Measurements from ENCODE around the gene FAM120B. TPM values are rescaled to one million over a fixed set of nuclear protein-coding genes. Genes with fewer than 3 reads are reported as not detected.

Gene FAM120B
- total RNA-seq, 3 donors from 2014 or later, result 30.7 to 40.0 (median 38.3) TPM

GRCh38 chr6:170274713-170275560 is 31.6 kb upstream of the FAM120B start:
- Histone ChIP-seq H3K36me3 (ENCODE audit: low read depth) (no peaks in the 10 kb centered on the region), H3K4me3 (no peak overlapping the region), H3K9me3 (no peaks in the 10 kb centered on the region), H3K4me1 (ENCODE audit: low read depth) (no peaks in the 10 kb centered on the region)
- peak in 1 of 3 donors; percentile 22 for DNase-seq
- no peak for ATAC-seq
- intact Hi-C loops (cut with DNase I, micrococcal nuclease), result no loop called here
- no peak for TF ChIP-seq CTCF (IDR thresholded peaks at IDR 0.05)

- no peak for TF ChIP-seq CTCF (IDR thresholded peaks at IDR 0.05)
- Histone ChIP-seq H3K4me3 (no peak overlapping the region), H3K36me3 (ENCODE audit: low read depth) (no peaks in the 10 kb centered on the region), H3K4me1 (ENCODE audit: low read depth) (no peaks in the 10 kb centered on the region), H3K9me3 (no peaks in the 10 kb centered on the region)
- no peak for ATAC-seq
- intact Hi-C loops (cut with DNase I, micrococcal nuclease), result no loop called here
- DNase-seq, result peak in 1 of 3 donors; percentile 41
Measured at GRCh38 chr6:170276369-170277057, 30.0 kb upstream of the FAM120B start.

GRCh38 chr6:170277893-170278742 is 28.4 kb upstream of the FAM120B start:
- no peaks in the 10 kb centered on the region for H3K9me3 ChIP-seq
- ATAC-seq (no peak), DNase-seq (no peak)
- no peak for TF ChIP-seq CTCF (IDR thresholded peaks at IDR 0.05)
- H3K4me1 ChIP-seq (ENCODE audit: low read depth), result no peaks in the 10 kb centered on the region
- no peaks in the 10 kb centered on the region for H3K36me3 ChIP-seq (ENCODE audit: low read depth)
- intact Hi-C loops (cut with DNase I, micrococcal nuclease), result no loop called here
- no peak overlapping the region for H3K4me3 ChIP-seq

- DNase-seq (no peak), ATAC-seq (no peak)
- TF ChIP-seq CTCF (IDR thresholded peaks at IDR 0.05), result no peak
- H3K9me3 ChIP-seq, result no peaks in the 10 kb centered on the region
- no peaks in the 10 kb centered on the region for H3K4me1 ChIP-seq (ENCODE audit: low read depth)
- intact Hi-C loops (cut with DNase I, micrococcal nuclease), result no loop called here
- no peaks in the 10 kb centered on the region for H3K36me3 ChIP-seq (ENCODE audit: low read depth)
- H3K4me3 ChIP-seq, result no peak overlapping the region
Measured at GRCh38 chr6:170278743-170279094, 27.8 kb upstream of the FAM120B start.

- intact Hi-C loops (cut with DNase I, micrococcal nuclease), result no loop called here
- Histone ChIP-seq H3K4me1 (ENCODE audit: low read depth) (no peaks in the 10 kb centered on the region), H3K4me3 (no peak overlapping the region), H3K36me3 (ENCODE audit: low read depth) (no peaks in the 10 kb centered on the region), H3K9me3 (no peaks in the 10 kb centered on the region)
- peak in 1 of 3 donors; percentile 15 for DNase-seq
- TF ChIP-seq CTCF (IDR thresholded peaks at IDR 0.05), result no peak
- ATAC-seq, result no peak
Measured at GRCh38 chr6:170279426-170279825, 27.1 kb upstream of the FAM120B start.
